CD4-positive, alpha-beta memory T cell (primary cell): Measurements from ENCODE around the gene TESMIN. TPM values are rescaled to one million over a fixed set of nuclear protein-coding genes. Genes with fewer than 3 reads are reported as not detected.

ENCODE experiments used
- CTCF ChIA-PET: fragments of 350-600 bp; sonication (Branson Sonifier 250); formaldehyde crosslinking; loops from one replicate; lab custom pipeline; 2021; ENCODE audit warnings: inconsistent platforms; ENCODE audit not compliant: partially characterized antibody; lab: Charles Lee
- POLR2A ChIA-PET: fragments of 350-600 bp; sonication (Branson Sonifier 250); formaldehyde crosslinking; loops from one replicate; lab custom pipeline; 2021; ENCODE audit not compliant: partially characterized antibody; lab: Charles Lee
- DNase-seq, 5 donors: peaks; one replicate each; pipeline versions ENCODE4 v3.0.0 to v3.0.0-alpha.2; 2020 to 2022; ENCODE audit warnings: mixed read lengths in 1 of 5
- H3K27ac ChIP-seq: one replicate; pipeline ENCODE4 v1.7.0; 2013; ENCODE audit warnings: low read depth, low read length
- H3K27me3 ChIP-seq: 2 replicates; pipeline ENCODE4 v1.7.0; 2013; ENCODE audit warnings: mild to moderate bottlenecking, low read length, moderate library complexity; ENCODE audit not compliant: insufficient read depth
- H3K36me3 ChIP-seq: 2 replicates; pipeline ENCODE4 v1.7.0; 2013; ENCODE audit warnings: mild to moderate bottlenecking, low read length, moderate library complexity; ENCODE audit not compliant: insufficient read depth
- H3K4me1 ChIP-seq: 2 replicates; pipeline ENCODE4 v1.7.0; 2013; ENCODE audit warnings: mild to moderate bottlenecking, low read length, moderate library complexity; ENCODE audit not compliant: insufficient read depth
- H3K4me3 ChIP-seq, 2 donors: one replicate each; pipeline ENCODE4 v1.7.0; 2013; ENCODE audit warnings: low read length in 2 of 2, mild to moderate bottlenecking in 1 of 2
- H3K9me3 ChIP-seq, 2 donors: one replicate each; pipeline ENCODE4 v1.7.0; 2013; ENCODE audit warnings: low read length in 2 of 2, control low read depth in 1 of 2; ENCODE audit not compliant: control insufficient read depth in 1 of 2
- H3K27ac Mint-ChIP-seq, 7 donors: one replicate each; pipeline ENCODE4 v1.8.0; 2020 to 2021; ENCODE audit warnings: mixed read lengths in 7 of 7, mild to moderate bottlenecking in 6 of 7, inconsistent platforms in 3 of 7, moderate library complexity in 3 of 7
- H3K27me3 Mint-ChIP-seq, 2 donors: one replicate each; pipeline ENCODE4 v1.8.0; 2020 to 2021; ENCODE audit warnings: mixed read lengths in 2 of 2
- H3K36me3 Mint-ChIP-seq, 2 donors: one replicate each; pipeline ENCODE4 v1.8.0; 2020 to 2021; ENCODE audit warnings: mixed read lengths in 2 of 2, inconsistent platforms in 1 of 2, mild to moderate bottlenecking in 1 of 2
- H3K4me1 Mint-ChIP-seq, 4 donors: one replicate each; pipeline ENCODE4 v1.8.0; 2020 to 2021; ENCODE audit warnings: mixed read lengths in 4 of 4, mild to moderate bottlenecking in 1 of 4
- H3K4me3 Mint-ChIP-seq, 8 donors: one replicate each; pipeline ENCODE4 v1.8.0; 2020 to 2021; ENCODE audit warnings: mixed read lengths in 8 of 8, mild to moderate bottlenecking in 7 of 8, moderate library complexity in 6 of 8, inconsistent platforms in 3 of 8
- H3K9me3 Mint-ChIP-seq, 8 donors: one replicate each; pipeline ENCODE4 v1.8.0; 2020 to 2021; ENCODE audit warnings: mixed read lengths in 8 of 8, mild to moderate bottlenecking in 5 of 8, inconsistent platforms in 3 of 8, moderate library complexity in 1 of 8
- intact Hi-C: fragments of 100-400 bp; cut with micrococcal nuclease; formaldehyde crosslinking; loops from one replicate; pipeline ENCODE4 v1.15.1; 2023
- polyA plus RNA-seq, 2 donors: library from polyadenylated mRNA; unstranded; fragments of 300-500 nt; fragmentation: Illumina TruSeq; gene quantifications; one replicate each; pipeline ENCODE4 v1.2.3, GENCODE V29; 2021
- total RNA-seq, 2 experiments: library from RNA; stranded (reverse); gene quantifications; one replicate each; pipeline ENCODE4 v1.2.3, GENCODE V29; 2021

The TESMIN gene
- total and polyA plus RNA-seq, 4 experiments from 2014 or later = 2.6 to 5.8 (median 4.6) TPM

- H3K9me3 Mint-ChIP-seq = peaks cover 0 to 5% (median 1%) of the 10 kb centered on the region in 8 donors
- Histone ChIP-seq H3K9me3 (no peaks in the 10 kb centered on the region), H3K4me3 (peak overlapping the region in 1 of 2 donors; percentile 19), H3K27ac (no peak overlapping the region), H3K4me1 (peaks cover 21% of the 10 kb centered on the region), H3K36me3 (no peaks in the 10 kb centered on the region), H3K27me3 (no peaks in the 10 kb centered on the region)
- peaks cover 15 to 19% of the 10 kb centered on the region in 2 donors for H3K27me3 Mint-ChIP-seq
- peaks cover 18 to 30% (median 22%) of the 10 kb centered on the region in 4 donors for H3K4me1 Mint-ChIP-seq
- intact Hi-C loops = no loop called here
- ChIA-PET CTCF (interaction anchor here (0.9 kb wide), 1 partner anchor 17 kb away, joined by 3 read pairs; no protein-coding TSS in a partner anchor), POLR2A (no interaction called here)
- peak in 4 of 5 donors; percentile 41 to 56 (median 48) for DNase-seq
- H3K36me3 Mint-ChIP-seq = no peaks in the 10 kb centered on the region
- peak overlapping the region in 7 of 8 donors; percentile 63 to 87 (median 77) for H3K4me3 Mint-ChIP-seq
- H3K27ac Mint-ChIP-seq = peak overlapping the region in 5 of 7 donors; percentile 31 to 77 (median 56)
Observed at GRCh38 chr11:68690671-68691401, 60.5 kb downstream of the TESMIN start.

GRCh38 chr11:68689737-68690625 is 61.3 kb downstream of the TESMIN start:
- Histone ChIP-seq H3K4me3 (peak overlapping the region in 1 of 2 donors; percentile 19), H3K36me3 (no peaks in the 10 kb centered on the region), H3K4me1 (peaks cover 21% of the 10 kb centered on the region), H3K9me3 (no peaks in the 10 kb centered on the region), H3K27ac (no peak overlapping the region), H3K27me3 (peaks cover 5% of the 10 kb centered on the region)
- peaks cover 18 to 39% (median 22%) of the 10 kb centered on the region in 4 donors for H3K4me1 Mint-ChIP-seq
- intact Hi-C loops = no loop called here
- CTCF ChIA-PET = interaction anchor here (0.9 kb wide), 1 partner anchor 16 kb away, joined by 3 read pairs; no protein-coding TSS in a partner anchor
- H3K27ac Mint-ChIP-seq = peak overlapping the region in 2 of 7 donors; percentile 12 to 31
- H3K4me3 Mint-ChIP-seq = peak overlapping the region in 7 of 8 donors; percentile 8 to 87 (median 69)
- peaks cover 20 to 22% of the 10 kb centered on the region in 2 donors for H3K27me3 Mint-ChIP-seq
- DNase-seq = no peak
- no peaks in the 10 kb centered on the region for H3K36me3 Mint-ChIP-seq
- POLR2A ChIA-PET = no interaction called here
- H3K9me3 Mint-ChIP-seq = peaks cover 0 to 2% (median 0%) of the 10 kb centered on the region in 8 donors

- intact Hi-C loops = no loop called here
- peaks cover 21% of the 10 kb centered on the region for H3K4me1 ChIP-seq
- Mint-ChIP-seq H3K27me3 (peaks cover 20 to 22% of the 10 kb centered on the region in 2 donors), H3K36me3 (no peaks in the 10 kb centered on the region), H3K4me1 (peaks cover 18 to 39% (median 22%) of the 10 kb centered on the region in 4 donors), H3K27ac (peak overlapping the region in 2 of 7 donors; percentile 11 to 32), H3K9me3 (peaks cover 0 to 2% (median 0%) of the 10 kb centered on the region in 8 donors), H3K4me3 (no peak overlapping the region)
- peaks cover 9% of the 10 kb centered on the region for H3K27me3 ChIP-seq
- ChIA-PET CTCF (no interaction called here), POLR2A (no interaction called here)
- no peaks in the 10 kb centered on the region for H3K9me3 ChIP-seq
- no peak for DNase-seq
- H3K36me3 ChIP-seq = no peaks in the 10 kb centered on the region
- no peak overlapping the region for H3K4me3 ChIP-seq
- H3K27ac ChIP-seq = no peak overlapping the region
Observed at GRCh38 chr11:68688881-68689280, 62.4 kb downstream of the TESMIN start.

GRCh38 chr11:68687986-68688385 is 63.3 kb downstream of the TESMIN start:
- intact Hi-C loops = no loop called here
- Mint-ChIP-seq H3K36me3 (no peaks in the 10 kb centered on the region), H3K4me3 (peak overlapping the region in 1 of 8 donors; percentile 30), H3K4me1 (peaks cover 18 to 39% (median 22%) of the 10 kb centered on the region in 4 donors), H3K27ac (no peak overlapping the region), H3K9me3 (peaks cover 0 to 2% (median 0%) of the 10 kb centered on the region in 8 donors), H3K27me3 (peaks cover 22 to 24% of the 10 kb centered on the region in 2 donors)
- no peak overlapping the region for H3K4me3 ChIP-seq
- H3K27me3 ChIP-seq = peaks cover 16% of the 10 kb centered on the region
- H3K36me3 ChIP-seq = no peaks in the 10 kb centered on the region
- peaks cover 21% of the 10 kb centered on the region for H3K4me1 ChIP-seq
- CTCF ChIA-PET = no interaction called here
- POLR2A ChIA-PET = no interaction called here
- H3K27ac ChIP-seq = no peak overlapping the region
- no peak for DNase-seq
- no peaks in the 10 kb centered on the region for H3K9me3 ChIP-seq

GRCh38 chr11:68687311-68687710 is 64.0 kb downstream of the TESMIN start:
- Histone ChIP-seq H3K4me3 (no peak overlapping the region), H3K9me3 (no peaks in the 10 kb centered on the region), H3K4me1 (peaks cover 21% of the 10 kb centered on the region), H3K27ac (no peak overlapping the region), H3K27me3 (peaks cover 22% of the 10 kb centered on the region), H3K36me3 (no peaks in the 10 kb centered on the region)
- peaks cover 18 to 39% (median 22%) of the 10 kb centered on the region in 4 donors for H3K4me1 Mint-ChIP-seq
- POLR2A ChIA-PET = no interaction called here
- no peak for DNase-seq
- CTCF ChIA-PET = no interaction called here
- no peaks in the 10 kb centered on the region for H3K36me3 Mint-ChIP-seq
- H3K27ac Mint-ChIP-seq = peak overlapping the region in 1 of 7 donors; percentile 22
- peaks cover 26 to 29% of the 10 kb centered on the region in 2 donors for H3K27me3 Mint-ChIP-seq
- intact Hi-C loops = no loop called here
- peaks cover 0 to 2% (median 0%) of the 10 kb centered on the region in 8 donors for H3K9me3 Mint-ChIP-seq
- H3K4me3 Mint-ChIP-seq = peak overlapping the region in 2 of 8 donors; percentile 4 to 10

GRCh38 chr11:68686486-68686885 is 64.8 kb downstream of the TESMIN start:
- no peak for DNase-seq
- H3K4me3 Mint-ChIP-seq = no peak overlapping the region

More at GRCh38 chr11:68686486-68686885, 64.8 kb downstream of the TESMIN start:
- Histone ChIP-seq H3K36me3 (no peaks in the 10 kb centered on the region), H3K27me3 (peaks cover 23% of the 10 kb centered on the region), H3K4me1 (peaks cover 20% of the 10 kb centered on the region), H3K27ac (no peak overlapping the region), H3K9me3 (no peaks in the 10 kb centered on the region), H3K4me3 (no peak overlapping the region)
- H3K27me3 Mint-ChIP-seq = peaks cover 28 to 29% of the 10 kb centered on the region in 2 donors
- no peak overlapping the region for H3K27ac Mint-ChIP-seq
- peaks cover 19 to 38% (median 22%) of the 10 kb centered on the region in 4 donors for H3K4me1 Mint-ChIP-seq
- H3K36me3 Mint-ChIP-seq = no peaks in the 10 kb centered on the region
- POLR2A ChIA-PET = no interaction called here
- intact Hi-C loops = no loop called here
- H3K9me3 Mint-ChIP-seq = peaks cover 0 to 2% (median 0%) of the 10 kb centered on the region in 8 donors
- CTCF ChIA-PET = no interaction called here
